GM12874 (cell line): ENCODE data around the gene RPL18.

Source experiments
- TF ChIP-seq, protein P1 (sequence below): IDR thresholded peaks from 2 replicates; pipeline ENCODE4 v1.5.1; 2011; ENCODE audit warnings: low read depth, mild to moderate bottlenecking, control low read depth, low read length, moderate library complexity; ENCODE audit not compliant: insufficient read depth

The RPL18 gene

DNA sequence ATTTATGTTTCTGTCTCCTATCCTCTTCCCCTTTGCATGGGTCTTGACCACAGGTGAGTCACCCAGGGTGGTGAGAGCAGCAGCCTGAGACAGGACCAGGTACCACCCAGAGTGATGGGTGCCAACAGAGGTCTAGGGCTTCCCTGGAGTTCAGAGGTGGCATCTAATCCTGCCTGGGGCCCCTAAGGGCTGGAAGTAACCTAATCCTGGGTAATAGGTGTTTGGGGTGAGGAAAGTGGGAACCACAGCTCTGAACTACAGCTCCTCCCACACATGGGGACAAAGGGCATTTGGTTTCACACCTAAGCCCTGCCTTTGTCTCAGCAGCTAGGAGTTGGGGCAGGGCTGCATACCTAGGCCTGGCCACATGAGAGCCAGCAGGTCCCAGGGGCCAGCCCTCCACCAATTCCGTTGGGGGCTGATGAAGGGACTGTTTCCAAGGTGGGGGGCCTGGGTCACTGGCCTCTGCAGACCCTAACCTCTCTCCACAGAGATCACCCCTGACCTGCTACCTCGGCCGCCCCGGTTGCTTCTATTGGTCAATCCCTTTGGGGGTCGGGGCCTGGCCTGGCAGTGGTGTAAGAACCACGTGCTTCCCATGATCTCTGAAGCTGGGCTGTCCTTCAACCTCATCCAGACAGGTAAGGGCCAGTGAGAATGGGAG, 8.4 kb upstream of the RPL18 start:
- TF ChIP-seq, protein P1, sequence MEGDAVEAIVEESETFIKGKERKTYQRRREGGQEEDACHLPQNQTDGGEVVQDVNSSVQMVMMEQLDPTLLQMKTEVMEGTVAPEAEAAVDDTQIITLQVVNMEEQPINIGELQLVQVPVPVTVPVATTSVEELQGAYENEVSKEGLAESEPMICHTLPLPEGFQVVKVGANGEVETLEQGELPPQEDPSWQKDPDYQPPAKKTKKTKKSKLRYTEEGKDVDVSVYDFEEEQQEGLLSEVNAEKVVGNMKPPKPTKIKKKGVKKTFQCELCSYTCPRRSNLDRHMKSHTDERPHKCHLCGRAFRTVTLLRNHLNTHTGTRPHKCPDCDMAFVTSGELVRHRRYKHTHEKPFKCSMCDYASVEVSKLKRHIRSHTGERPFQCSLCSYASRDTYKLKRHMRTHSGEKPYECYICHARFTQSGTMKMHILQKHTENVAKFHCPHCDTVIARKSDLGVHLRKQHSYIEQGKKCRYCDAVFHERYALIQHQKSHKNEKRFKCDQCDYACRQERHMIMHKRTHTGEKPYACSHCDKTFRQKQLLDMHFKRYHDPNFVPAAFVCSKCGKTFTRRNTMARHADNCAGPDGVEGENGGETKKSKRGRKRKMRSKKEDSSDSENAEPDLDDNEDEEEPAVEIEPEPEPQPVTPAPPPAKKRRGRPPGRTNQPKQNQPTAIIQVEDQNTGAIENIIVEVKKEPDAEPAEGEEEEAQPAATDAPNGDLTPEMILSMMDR, result no peak

DNA sequence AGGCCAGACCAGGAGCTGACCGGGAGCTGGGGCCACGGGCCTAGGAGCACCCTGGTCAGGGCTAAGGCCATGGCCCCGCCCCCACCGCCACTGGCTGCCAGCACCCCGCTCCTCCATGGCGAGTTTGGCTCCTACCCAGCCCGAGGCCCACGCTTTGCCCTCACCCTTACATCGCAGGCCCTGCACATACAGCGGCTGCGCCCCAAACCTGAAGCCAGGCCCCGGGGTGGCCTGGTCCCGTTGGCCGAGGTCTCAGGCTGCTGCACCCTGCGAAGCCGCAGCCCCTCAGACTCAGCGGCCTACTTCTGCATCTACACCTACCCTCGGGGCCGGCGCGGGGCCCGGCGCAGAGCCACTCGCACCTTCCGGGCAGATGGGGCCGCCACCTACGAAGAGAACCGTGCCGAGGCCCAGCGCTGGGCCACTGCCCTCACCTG, 6.9 kb upstream of the RPL18 start:
- TF ChIP-seq, protein P1, result no peak

DNA sequence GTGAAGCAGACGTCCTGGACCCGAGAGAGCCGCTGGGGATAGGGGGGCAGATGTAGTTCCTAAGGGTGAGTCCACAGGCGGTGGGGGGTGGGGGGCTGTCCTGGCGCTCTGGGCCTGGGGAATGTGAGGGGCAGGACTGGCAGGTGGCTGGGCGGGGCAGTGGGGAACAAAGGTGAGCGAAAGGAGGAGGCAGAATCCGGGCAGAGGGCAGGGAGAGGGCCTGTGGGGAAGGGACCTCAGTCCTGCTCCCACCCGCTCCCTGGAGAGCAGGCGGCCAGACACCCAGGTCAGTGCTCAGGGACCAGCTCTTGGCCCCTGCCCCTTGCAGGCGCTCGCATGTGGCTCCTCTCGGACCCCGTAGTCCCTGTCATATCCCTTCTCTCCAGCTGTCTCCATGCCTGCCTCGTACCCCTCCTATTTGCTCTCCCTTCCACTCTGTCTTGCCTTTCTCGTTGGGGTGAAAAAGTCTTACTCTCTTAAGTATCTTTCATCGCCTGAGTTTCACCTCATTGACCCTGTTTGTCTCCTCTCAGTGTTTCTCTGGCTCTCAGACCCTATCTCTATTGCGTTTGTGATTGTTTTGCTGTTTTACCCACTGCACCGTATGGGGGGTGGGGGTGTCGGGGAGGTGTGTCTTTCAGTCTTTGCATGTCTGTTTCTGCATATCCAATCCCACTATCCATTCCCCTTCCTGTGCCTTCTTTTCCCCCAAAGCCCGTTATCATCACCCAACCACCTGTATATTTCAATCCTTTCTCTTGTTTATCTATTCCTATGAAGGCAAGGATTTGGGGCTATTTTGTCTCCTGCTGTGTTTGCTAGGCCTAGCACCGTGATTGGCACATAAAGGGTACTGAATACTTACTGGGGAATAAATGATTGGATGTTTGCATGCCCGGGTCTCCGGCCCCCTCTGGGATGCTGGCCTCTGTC, 6.1 kb upstream of the RPL18 start:
- TF ChIP-seq, protein P1, result no peak

DNA sequence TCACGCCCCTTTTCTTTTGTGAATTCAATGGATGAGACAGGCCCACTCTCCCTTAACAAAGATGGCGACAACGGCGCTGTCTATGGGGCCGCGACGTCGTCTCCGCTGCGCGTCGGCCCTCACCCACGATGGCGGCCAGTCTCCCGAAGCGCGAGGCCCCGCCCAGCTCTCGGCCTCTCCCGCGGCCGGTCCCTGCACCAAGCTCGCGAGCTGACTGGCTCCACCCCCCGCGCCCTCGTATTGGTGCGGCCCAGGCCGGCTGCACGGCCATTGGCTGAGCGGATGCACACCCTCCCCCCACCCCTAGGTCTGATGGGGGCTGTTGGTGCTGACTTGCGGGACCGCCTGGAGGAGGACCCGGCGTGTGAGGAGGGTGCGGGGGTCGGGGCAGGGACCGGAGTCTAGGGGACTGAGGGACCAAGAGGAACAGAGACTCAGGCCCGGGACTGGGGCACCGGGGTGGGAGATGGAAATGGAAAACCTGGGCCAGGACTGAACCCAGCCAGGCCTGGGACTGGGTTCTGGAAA, 5.2 kb upstream of the RPL18 start:
- TF ChIP-seq, protein P1, result no peak

DNA sequence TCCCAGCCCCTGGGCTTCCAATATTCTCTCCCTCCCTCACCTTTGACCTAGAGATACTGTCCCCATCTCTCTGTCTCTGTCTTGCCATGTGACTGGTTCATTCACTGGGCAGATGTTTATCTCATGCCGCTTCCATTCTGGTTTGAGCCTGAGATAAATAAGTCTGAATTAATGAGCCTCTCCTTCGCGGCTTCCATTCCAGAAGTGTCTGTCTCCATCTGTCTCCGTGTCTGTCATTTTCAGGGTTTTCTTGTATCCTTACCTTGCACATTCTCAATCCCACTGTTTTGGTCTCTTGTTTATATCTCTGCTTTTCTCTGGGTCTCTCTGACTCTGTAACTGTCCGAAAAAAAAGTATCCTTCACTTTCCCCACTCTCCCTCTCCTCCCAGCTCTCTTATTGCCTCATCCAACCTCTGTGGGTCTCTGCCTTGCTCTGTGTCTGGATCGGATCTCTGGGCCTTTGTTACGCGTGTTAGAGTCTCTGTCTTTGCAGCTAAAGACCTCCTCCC, 4.6 kb upstream of the RPL18 start:
- TF ChIP-seq, protein P1, result no peak

DNA sequence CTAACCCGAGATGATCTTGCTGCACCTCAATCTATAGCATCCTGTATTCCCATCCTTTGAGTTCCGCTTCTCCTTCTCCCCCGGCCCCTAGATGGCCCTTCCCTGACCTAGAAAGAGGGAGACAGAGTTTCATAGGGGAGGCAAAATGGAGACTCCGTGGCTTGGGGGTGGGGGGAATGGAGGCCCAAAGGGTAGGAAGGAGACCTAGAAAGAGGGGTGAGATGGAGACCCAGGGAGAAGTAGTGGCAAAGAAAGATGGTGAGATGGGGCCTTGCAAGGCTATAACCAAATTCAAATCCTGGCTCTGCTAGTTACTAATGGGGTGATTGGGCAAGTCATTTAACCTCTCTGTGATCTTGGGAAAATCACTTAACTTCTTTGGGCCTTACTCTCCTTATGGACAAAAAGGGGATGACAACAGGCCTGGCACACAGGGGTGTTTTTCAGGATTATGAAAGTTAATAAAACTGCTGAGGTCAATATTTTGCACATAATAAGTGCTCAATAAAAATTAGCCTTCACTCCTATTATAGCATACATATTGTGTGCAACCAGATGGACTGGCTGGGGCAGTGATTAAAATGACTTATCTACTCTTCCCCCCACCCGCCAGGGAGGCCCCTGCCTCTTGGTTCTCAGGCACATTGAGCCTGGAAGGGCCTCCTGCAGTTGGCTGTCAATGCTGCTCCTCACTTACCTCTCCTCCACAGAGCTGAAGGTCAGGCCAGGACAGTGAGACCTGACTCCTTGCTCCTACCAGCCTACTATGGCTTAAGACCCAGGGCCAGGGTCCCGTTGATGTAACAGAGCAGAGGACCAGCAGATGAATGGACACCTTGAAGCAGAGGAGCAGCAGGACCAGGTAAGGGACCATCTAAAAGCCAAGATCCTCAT, 961 bp upstream of the RPL18 start:
- TF ChIP-seq, protein P1, result no peak
